SIG-M5 (cell line): Measurements from ENCODE around the gene PLXNA3.

Experiments used
- DNase-seq: peaks from one replicate; lab custom pipeline; 2025; lab: John Stamatoyannopoulos, UW

PLXNA3 gene

DNA sequence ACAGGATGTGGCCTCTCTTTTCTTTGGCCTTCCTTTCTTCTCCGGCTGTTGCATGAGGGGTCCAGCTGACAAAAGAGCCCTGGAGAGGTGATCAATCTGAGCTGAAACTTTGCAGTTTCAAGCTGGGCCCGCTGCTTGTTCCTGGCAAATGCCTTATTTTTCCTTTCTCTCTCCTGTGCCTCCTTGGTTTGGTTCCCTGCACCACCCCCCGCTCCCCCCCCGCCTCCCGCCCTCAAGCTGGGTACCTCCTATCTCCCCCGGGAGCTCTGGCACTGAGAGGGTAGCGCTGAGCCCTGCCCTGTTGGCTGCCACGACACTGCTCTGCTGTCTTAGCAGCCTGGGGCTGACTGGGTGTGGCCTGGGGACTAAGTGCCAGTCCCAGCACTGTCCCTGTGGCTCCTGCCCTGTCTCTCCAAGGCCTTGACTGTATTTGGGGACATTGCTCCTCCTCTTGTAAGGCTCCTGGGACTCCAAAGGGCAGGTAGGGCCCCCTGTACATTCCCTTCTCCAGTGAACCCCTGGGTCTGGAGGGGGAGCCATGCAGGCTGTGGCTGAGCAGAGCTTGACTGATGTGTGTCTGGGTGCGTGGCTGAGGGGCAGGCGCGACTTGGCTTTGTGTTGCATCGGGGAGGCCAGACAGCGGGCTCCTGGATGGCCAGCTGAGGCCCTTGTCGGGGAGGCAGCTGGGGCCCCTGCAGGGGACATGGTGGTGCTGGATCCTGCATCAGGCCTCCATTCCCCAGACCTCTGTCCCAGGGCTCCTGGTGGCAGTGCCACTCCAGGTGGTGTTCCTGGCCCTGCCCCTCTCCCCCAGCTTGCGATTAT is 1.1 kb downstream of the PLXNA3 start:
- no peak for DNase-seq

DNA sequence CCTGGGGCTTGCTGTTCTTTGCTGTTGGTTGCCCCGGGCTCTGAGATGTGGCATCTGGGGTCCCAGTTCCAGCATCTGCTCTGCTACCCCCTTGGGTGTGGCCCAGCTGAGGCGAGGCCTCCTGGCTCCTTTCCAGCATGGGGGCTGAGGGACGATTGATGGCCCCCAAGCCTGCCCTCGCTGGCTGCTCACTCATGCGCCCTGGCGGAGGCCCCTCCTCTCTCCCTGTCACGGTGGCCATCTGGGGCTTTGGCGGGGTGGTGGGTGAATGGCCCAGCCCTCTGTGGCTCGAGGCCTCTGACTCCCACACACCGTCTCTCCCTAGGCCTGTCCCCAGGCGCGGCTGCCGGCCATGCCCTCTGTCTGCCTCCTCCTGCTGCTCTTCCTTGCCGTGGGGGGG is 1.8 kb downstream of the PLXNA3 start:
- no peak for DNase-seq

DNA sequence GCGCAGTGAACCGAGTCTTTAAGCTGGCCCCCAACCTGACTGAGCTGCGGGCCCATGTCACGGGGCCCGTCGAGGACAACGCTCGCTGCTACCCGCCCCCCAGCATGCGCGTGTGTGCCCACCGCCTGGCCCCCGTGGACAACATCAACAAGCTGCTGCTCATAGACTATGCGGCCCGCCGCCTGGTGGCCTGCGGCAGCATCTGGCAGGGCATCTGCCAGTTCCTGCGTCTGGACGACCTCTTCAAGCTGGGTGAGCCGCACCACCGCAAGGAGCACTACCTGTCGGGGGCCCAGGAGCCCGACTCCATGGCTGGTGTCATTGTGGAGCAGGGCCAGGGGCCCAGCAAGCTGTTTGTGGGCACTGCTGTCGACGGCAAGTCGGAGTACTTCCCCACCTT is 2.2 kb downstream of the PLXNA3 start:
- DNase-seq: no peak

DNA sequence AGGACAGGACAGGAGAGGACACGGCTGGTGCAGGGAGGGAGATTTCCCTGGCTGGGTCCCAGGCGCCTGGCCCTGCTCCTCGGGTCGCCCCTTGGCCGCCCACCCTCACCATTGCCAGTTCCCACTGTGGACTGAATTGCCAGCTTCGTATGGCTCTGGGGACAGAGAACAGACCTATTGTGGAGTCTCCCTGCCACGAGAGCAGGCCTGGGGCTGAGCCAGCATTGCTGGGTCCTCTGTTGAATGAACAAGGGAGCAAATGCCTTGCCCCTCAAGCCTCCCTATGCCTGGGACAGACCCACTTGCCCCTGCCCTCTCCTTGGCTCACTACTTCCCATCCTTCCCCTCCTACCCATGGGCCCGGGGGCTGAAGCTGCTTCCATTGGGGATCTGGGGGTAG is 4.3 kb downstream of the PLXNA3 start:
- DNase-seq: no peak

DNA sequence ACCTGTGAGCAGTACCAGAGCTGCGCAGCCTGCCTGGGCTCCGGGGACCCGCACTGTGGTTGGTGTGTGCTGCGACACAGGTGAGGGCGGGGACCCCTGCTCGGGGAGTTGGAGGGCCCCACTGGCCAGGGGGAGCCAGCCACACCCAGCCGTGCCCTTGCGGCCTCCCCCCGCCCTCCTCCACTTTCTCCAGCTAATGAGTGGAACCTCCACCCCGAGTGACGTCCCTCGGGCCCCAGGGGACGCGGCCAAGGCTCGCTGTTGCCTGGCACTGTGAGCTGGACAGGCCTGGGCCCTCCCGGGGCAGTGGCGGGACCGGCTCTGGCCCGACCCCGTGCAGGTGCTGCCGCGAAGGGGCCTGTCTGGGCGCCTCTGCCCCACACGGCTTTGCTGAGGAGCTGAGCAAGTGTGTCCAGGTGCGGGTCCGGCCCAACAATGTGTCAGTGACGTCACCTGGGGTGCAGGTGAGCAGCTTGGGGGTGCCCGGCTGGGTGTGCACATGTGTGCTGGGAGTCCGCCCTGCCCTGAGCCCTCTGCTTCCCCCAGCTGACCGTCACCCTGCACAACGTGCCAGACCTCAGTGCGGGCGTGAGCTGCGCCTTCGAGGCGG is 5.6 kb downstream of the PLXNA3 start:
- DNase-seq: no peak

DNA sequence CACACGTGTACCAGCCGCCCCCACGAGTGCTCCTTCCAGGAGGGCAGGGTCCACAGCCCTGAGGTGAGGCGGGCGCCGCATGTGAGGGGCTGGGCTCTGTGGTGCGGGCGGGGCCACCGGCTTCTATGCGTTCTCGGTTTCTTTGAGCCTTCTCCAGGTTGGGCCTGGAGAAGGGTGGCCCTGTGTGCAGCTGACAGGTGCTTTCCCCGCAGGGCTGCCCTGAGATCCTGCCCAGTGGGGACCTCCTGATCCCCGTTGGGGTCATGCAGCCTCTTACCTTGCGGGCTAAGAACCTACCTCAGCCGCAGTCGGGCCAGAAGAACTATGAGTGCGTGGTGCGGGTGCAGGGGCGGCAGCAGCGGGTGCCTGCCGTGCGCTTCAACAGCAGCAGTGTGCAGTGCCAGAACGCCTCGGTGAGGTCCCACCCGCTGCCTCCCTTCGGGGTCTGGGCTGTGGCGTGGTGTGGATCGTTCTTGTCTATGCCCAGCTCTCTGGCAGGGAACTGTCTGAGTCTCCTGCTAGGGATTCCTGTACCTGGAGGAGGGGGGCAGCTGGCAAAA is 6.8 kb downstream of the PLXNA3 start:
- no peak for DNase-seq

DNA sequence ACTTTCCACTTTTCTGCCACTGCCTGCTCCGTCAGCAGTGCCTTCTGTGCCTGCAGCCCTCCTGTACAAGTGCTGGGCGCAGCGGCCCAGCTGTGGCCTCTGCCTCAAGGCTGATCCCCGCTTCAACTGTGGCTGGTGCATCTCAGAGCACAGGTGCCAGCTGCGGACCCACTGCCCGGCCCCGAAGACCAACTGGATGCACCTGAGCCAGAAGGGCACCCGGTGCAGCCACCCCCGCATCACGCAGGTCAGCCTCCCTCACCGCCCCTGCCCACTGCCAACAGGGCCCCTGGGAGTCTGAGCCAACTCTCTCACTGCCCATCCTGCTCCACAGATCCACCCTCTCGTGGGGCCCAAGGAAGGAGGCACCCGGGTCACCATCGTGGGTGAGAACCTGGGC is 7.5 kb downstream of the PLXNA3 start:
- no peak for DNase-seq

DNA sequence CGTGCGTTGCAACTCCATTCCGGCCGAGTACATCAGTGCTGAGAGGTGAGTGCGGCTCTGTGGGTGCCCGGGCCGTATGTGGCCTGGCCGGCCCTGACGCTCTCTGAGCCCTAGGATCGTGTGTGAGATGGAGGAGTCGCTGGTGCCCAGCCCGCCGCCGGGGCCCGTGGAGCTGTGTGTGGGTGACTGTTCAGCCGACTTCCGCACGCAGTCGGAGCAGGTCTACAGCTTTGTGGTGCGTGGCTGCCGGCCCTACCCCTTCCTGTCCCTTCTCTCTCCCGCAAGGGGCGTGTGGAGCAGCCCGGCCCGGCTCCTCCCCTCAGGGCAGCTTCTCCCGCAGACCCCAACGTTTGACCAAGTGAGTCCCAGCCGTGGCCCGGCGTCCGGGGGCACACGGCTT is 8.0 kb downstream of the PLXNA3 start:
- no peak for DNase-seq

DNA sequence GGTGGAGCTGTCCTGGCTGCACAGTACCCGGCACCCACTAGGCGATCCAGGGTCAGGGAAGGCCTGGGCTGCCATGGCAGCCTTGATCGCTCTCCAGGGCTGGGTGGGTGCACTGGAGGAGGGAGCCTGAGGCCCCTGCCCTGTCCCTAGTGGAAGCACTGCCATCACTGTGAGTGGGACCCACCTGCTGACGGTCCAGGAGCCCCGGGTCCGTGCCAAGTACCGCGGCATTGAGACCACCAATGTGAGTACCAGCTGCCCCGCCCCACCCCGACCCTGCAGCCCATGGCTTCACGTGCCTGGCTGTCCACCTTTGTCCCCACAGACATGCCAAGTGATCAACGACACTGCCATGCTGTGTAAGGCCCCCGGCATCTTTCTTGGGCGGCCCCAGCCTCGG is 8.8 kb downstream of the PLXNA3 start:
- DNase-seq: no peak

DNA sequence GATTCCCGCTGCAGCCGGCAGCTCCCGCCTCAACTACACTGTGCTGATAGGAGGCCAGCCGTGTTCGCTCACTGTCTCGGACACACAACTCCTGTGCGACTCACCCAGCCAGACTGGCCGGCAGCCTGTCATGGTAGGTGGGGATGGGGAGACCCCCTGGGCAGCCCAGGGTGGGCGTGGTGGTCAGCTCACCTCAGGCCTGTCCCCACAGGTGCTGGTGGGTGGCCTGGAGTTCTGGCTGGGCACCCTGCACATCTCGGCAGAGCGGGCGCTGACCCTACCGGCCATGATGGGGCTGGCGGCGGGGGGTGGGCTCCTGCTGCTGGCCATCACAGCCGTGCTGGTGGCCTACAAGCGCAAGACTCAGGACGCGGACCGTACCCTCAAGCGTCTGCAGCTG is 9.5 kb downstream of the PLXNA3 start:
- no peak for DNase-seq

DNA sequence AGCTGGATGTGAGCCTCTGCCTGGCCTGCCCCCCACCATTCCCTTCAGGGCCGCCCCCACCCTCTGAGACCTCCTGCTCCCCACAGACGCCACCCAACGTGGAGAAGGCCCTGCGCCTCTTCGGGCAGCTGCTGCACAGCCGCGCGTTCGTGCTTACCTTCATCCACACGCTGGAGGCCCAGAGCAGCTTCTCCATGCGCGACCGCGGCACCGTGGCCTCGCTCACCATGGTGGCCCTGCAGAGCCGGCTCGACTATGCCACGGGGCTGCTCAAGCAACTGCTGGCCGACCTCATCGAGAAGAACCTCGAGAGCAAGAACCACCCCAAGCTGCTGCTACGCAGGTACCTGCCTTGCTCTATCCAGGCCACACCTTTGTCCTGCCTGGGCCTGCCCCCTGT is 10.1 kb downstream of the PLXNA3 start:
- DNase-seq: no peak

DNA sequence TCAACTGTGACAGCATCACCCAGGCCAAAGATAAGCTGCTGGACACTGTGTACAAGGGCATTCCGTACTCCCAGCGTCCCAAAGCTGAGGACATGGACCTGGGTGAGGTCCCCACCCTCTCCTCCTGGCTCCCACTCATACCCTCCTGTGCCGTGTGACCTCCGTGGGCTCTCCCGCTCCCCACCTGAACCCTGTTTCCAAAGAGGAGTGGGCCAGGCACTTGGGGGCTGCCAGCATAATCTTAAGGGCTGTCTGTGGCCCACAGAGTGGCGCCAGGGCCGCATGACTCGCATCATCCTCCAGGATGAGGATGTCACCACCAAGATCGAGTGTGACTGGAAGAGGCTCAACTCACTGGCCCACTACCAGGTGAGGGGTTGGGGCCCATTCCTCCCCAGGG is 11.0 kb downstream of the PLXNA3 start:
- no peak for DNase-seq

DNA sequence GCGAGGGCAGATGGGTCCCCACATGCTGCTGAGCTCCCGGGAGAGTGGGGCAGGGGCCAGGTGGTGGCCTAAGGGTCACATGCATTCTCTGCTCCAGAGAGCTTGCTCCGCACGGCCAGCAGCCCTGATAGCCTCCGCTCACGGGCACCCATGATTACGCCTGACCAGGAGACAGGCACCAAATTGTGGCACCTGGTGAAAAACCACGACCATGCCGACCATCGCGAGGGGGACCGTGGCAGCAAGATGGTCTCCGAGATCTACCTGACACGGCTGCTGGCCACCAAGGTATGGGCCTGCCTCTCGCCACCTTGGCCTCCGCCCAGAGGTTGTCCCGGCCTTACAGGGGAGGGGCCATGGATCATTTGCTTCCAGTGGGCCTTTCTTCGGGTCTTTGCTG is 11.8 kb downstream of the PLXNA3 start:
- DNase-seq: no peak

DNA sequence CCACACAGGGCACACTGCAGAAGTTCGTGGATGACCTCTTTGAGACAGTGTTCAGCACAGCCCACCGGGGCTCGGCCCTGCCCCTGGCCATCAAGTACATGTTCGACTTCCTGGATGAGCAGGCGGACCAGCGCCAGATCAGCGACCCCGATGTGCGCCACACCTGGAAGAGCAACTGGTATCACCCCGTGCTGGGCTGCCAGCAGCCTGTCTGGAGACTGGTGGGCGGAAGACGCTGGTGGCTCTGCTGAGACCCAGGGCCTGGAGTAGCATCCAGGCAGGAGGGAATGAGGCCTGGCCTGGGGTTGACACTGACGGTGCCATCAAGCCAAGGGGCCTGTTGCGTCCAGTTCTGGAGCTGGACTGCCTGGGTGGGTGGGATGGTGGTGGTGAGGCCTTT is 12.4 kb downstream of the PLXNA3 start:
- no peak for DNase-seq

DNA sequence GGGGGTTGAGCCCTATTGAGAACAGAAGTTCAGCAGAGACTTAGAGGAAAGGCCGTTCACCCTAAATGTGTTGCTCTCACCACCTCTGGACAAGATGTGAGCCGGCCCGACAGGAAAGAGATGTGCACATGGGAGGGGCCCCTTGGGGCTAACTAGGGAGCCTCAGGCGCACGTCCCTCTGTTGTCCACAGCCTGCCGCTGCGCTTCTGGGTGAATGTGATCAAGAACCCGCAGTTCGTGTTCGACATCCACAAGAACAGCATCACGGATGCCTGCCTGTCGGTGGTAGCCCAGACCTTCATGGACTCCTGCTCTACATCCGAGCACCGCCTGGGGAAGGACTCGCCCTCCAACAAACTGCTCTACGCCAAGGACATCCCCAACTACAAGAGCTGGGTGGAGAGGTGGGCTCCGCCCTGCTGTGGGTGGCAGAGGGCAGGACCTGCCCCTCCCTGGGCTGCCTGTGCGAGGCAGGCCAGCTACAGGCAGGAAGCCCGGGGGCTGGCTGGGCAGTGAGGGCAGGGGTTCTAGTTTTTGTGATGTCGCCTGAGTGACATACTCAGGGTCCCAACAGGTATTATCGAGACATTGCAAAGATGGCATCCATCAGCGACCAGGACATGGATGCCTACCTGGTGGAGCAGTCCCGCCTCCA is 13.0 kb downstream of the PLXNA3 start:
- DNase-seq: no peak

DNA sequence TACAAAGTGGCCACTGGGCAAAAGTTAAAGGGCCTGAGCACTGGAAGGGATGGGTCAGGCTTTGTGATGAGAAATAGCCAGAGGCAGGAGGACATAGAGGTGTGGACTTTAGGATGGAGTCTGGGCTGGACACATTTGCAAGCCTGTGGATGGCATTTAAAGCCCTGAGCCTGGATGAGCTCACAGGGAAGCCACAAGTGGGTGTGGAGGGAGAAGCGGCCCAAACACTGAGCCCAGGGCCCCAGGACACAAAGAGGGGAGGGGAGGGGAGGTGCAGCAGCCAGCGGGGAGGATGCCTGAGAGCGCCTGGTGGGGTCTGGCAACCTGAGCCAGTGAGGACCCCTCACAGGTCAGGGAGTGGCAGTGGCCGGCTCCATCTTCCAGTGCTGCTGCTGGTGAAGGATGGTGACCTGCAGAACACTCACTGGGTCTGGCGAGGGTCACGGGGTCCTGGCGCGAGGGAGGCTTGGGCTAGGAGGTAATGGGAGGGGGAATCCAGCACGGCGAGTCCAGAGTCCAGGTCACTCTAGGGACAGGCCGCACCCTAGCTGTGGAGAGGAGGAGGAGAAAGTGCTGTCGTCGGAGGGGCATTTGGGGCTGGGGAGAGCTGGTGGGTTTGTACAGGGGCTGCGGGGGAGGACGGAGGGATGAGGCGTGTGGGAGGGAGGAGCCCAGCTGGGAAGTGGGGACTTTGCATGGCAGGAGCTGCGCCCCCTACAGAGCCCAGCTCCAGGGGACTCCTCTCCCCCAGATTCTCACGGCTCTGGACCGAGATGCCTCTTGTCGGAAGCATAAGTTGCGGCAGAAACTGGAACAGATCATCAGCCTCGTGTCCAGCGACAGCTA is 14.0 kb downstream of the PLXNA3 start:
- DNase-seq: no peak

DNA sequence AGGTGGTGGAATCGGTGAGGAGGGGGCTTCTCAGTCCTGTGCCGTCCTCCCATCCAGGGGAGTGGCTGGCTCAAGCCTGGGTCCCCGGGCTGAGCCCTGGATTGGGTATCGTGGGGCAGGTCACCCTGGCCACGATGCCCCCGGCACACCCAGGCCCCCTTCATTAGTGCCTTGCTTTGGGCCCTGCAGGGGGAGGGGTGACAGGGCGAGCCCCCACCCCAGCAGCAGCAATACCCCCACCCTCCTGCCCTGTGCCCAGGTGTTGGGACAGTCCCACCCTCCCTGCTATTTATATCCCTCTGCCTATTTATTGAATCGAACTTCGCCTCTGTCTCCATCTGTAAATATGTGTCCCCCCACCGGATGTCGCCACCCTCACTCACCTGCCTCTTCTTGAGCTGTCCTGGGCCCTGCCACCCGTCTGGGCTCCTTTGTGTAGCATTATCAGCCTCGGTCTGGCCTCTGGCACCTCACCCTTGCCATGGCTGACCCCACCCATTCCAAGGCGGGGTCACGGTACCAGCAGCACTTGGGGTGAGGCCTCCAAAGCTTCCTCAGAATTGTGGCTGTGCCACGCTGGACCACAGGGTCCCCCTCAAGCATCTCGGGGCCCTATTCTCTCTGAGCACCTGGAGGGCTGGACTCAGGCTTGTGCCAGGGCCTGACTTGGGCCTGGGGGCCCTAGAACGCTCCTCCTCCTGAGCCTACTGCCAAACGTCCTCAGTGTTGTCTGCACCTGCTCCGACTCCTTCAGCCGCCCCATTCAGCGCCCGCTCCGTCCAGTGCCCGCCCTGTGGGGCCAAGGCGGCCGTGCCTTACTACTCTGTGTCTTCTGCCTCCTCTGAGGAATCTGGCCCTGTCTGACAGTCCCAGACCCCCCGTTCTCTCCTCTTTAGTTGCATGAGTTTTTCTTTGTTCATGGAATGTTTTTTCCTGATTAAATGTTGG is 14.9 kb downstream of the PLXNA3 start:
- no peak for DNase-seq

DNA sequence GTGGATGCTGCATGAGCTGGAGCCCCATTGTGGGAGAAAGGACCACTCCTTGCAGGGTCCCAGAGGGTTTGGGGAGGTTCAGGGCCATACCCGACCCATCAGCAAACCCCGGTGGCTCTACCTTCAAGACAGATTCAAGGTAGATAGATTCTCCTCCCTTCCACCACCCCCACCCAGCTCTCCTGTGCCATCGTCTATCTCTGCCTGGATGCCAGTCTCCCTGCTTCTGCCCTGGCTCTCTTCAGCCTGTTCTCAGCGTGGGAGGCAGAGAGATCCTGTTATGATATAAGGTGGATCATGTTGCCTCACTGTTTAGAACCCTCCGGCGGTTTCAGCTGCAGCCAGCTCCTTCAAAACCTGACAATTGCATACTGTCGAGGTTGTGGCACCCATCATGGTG is 15.6 kb downstream of the PLXNA3 start:
- DNase-seq: no peak

DNA sequence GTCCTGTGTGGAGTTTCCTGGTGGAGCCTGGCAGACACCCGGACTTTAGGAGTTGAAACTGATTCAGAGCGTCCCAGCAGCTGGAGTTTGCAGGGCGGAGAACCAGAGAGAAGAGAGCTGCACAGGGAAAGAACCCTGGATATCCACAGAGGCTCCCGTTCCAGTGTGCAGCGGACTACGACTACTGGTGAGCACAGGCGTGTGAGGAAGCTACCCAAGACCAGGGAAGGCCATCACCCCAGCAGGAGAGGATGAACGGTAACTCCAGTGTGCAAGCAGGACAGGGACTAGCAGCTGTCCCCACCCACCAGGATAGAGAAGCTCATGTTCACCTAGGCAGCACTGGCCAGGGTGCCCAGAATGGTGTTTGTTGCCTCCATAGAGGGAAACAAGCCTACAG is 18.7 kb downstream of the PLXNA3 start:
- no peak for DNase-seq

DNA sequence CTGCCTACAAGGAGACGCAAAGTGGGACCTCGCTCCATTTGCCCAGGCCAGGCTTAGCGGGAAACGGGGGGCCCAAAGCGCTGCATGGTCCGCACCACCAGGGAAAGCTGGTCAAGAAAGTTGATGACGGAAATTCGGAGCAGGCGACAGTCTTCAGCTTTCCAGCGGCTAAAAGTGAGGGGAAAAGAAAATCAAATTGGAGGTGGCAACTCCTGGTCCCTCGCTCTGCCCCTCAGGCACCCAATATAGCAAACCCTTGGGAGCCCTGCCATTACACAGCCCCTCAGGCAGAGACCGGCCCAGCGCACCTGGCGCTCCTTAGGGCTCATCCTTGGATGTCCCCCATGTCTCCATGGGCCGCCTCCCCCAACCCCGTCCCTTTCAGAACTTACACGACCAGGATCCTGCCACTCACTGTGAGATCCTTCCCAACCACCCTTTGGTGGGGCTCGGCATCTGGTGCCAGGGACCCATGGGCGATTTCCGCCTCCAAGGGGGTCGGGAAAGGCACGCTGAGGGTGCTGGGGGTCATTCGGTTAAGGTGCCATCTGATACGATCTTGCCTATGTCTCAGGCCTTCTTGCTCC is 19.9 kb downstream of the PLXNA3 start:
- DNase-seq: no peak
